Measurements from ENCODE around the gene NRARP.
A peak's percentile ranks its signal among the peaks of the same experiment; 100 is the strongest.

Gene NRARP

GRCh38 chr9:137269231-137269772, 32.8 kb downstream of the NRARP start:
- H3K4me1 ChIP-seq (ENCODE audit: control insufficient read depth in 1 of 2, insufficient read depth in 2 of 2, low read length in 2 of 2) = peaks cover 24 to 28% of the 10 kb centered on the region in 2 donors
- peak overlapping the region; percentile 42 for H3K27ac ChIP-seq (ENCODE audit: low read depth, low read length)
- peak overlapping the region; percentile 33 to 59 for H3K4me3 ChIP-seq (ENCODE audit: low read depth in 1 of 2, low read length in 2 of 2)
- peaks cover 12 to 50% of the 10 kb centered on the region in 2 donors for H3K36me3 ChIP-seq (ENCODE audit: control insufficient read depth in 1 of 2, insufficient read depth in 2 of 2, low read length in 2 of 2)
- peak overlapping the region; percentile 12 to 13 for H3K9ac ChIP-seq (ENCODE audit: low read depth in 1 of 2, low read length in 2 of 2)
- H3K9me3 ChIP-seq (ENCODE audit: control insufficient read depth in 1 of 2, low read length in 2 of 2) = no peaks in the 10 kb centered on the region
- no peaks in the 10 kb centered on the region for H3K27me3 ChIP-seq (ENCODE audit: control insufficient read depth in 1 of 2, insufficient read depth in 2 of 2, low read length in 2 of 2)

GRCh38 chr9:137268538-137269201, 33.4 kb downstream of the NRARP start:
- peak overlapping the region; percentile 33 to 59 for H3K4me3 ChIP-seq (ENCODE audit: low read depth in 1 of 2, low read length in 2 of 2)
- peak overlapping the region; percentile 12 to 13 for H3K9ac ChIP-seq (ENCODE audit: low read depth in 1 of 2, low read length in 2 of 2)
- H3K4me1 ChIP-seq (ENCODE audit: control insufficient read depth in 1 of 2, insufficient read depth in 2 of 2, low read length in 2 of 2) = peaks cover 18 to 22% of the 10 kb centered on the region in 2 donors

GRCh38 chr9:137267933-137268355, 34.1 kb downstream of the NRARP start:
- H3K27me3 ChIP-seq (ENCODE audit: control insufficient read depth in 1 of 2, insufficient read depth in 2 of 2, low read length in 2 of 2) = no peaks in the 10 kb centered on the region
- H3K9ac ChIP-seq (ENCODE audit: low read depth in 1 of 2, low read length in 2 of 2) = no peak overlapping the region
- no peak overlapping the region for H3K27ac ChIP-seq (ENCODE audit: low read depth, low read length)
- H3K4me1 ChIP-seq (ENCODE audit: control insufficient read depth in 1 of 2, insufficient read depth in 2 of 2, low read length in 2 of 2) = peaks cover 18 to 21% of the 10 kb centered on the region in 2 donors
- no peaks in the 10 kb centered on the region for H3K9me3 ChIP-seq (ENCODE audit: control insufficient read depth in 1 of 2, low read length in 2 of 2)
- no peak overlapping the region for H3K4me3 ChIP-seq (ENCODE audit: low read depth in 1 of 2, low read length in 2 of 2)
- H3K36me3 ChIP-seq (ENCODE audit: control insufficient read depth in 1 of 2, insufficient read depth in 2 of 2, low read length in 2 of 2) = peaks cover 12 to 55% of the 10 kb centered on the region in 2 donors

More at GRCh38 chr9:137268538-137269201, 33.4 kb downstream of the NRARP start:
- Histone ChIP-seq H3K36me3 (ENCODE audit: control insufficient read depth in 1 of 2, insufficient read depth in 2 of 2, low read length in 2 of 2) (peaks cover 12 to 57% of the 10 kb centered on the region in 2 donors), H3K9me3 (ENCODE audit: control insufficient read depth in 1 of 2, low read length in 2 of 2) (no peaks in the 10 kb centered on the region), H3K27ac (ENCODE audit: low read depth, low read length) (peak overlapping the region; percentile 42), H3K27me3 (ENCODE audit: control insufficient read depth in 1 of 2, insufficient read depth in 2 of 2, low read length in 2 of 2) (no peaks in the 10 kb centered on the region)

GRCh38 chr9:137266585-137267453, 35.3 kb downstream of the NRARP start:
- peaks cover 12 to 46% of the 10 kb centered on the region in 2 donors for H3K36me3 ChIP-seq (ENCODE audit: control insufficient read depth in 1 of 2, insufficient read depth in 2 of 2, low read length in 2 of 2)
- H3K27ac ChIP-seq (ENCODE audit: low read depth, low read length) = no peak overlapping the region
- no peak overlapping the region for H3K9ac ChIP-seq (ENCODE audit: low read depth in 1 of 2, low read length in 2 of 2)

GRCh38 chr9:137266162-137266527, 35.9 kb downstream of the NRARP start:
- H3K27ac ChIP-seq (ENCODE audit: low read depth, low read length) = no peak overlapping the region
- H3K4me3 ChIP-seq (ENCODE audit: low read depth in 1 of 2, low read length in 2 of 2) = no peak overlapping the region
- peaks cover 12 to 45% of the 10 kb centered on the region in 2 donors for H3K36me3 ChIP-seq (ENCODE audit: control insufficient read depth in 1 of 2, insufficient read depth in 2 of 2, low read length in 2 of 2)
- no peaks in the 10 kb centered on the region for H3K9me3 ChIP-seq (ENCODE audit: control insufficient read depth in 1 of 2, low read length in 2 of 2)
- H3K4me1 ChIP-seq (ENCODE audit: control insufficient read depth in 1 of 2, insufficient read depth in 2 of 2, low read length in 2 of 2) = peaks cover 18 to 21% of the 10 kb centered on the region in 2 donors
- no peak overlapping the region for H3K9ac ChIP-seq (ENCODE audit: low read depth in 1 of 2, low read length in 2 of 2)
- no peaks in the 10 kb centered on the region for H3K27me3 ChIP-seq (ENCODE audit: control insufficient read depth in 1 of 2, insufficient read depth in 2 of 2, low read length in 2 of 2)

More at GRCh38 chr9:137266585-137267453, 35.3 kb downstream of the NRARP start:
- H3K4me3 ChIP-seq (ENCODE audit: low read depth in 1 of 2, low read length in 2 of 2) = no peak overlapping the region
- no peaks in the 10 kb centered on the region for H3K27me3 ChIP-seq (ENCODE audit: control insufficient read depth in 1 of 2, insufficient read depth in 2 of 2, low read length in 2 of 2)
- H3K9me3 ChIP-seq (ENCODE audit: control insufficient read depth in 1 of 2, low read length in 2 of 2) = no peaks in the 10 kb centered on the region
- H3K4me1 ChIP-seq (ENCODE audit: control insufficient read depth in 1 of 2, insufficient read depth in 2 of 2, low read length in 2 of 2) = peaks cover 18 to 21% of the 10 kb centered on the region in 2 donors

GRCh38 chr9:137265496-137266161, 36.4 kb downstream of the NRARP start:
- H3K27ac ChIP-seq (ENCODE audit: low read depth, low read length) = no peak overlapping the region
- no peak overlapping the region for H3K9ac ChIP-seq (ENCODE audit: low read depth in 1 of 2, low read length in 2 of 2)
- H3K27me3 ChIP-seq (ENCODE audit: control insufficient read depth in 1 of 2, insufficient read depth in 2 of 2, low read length in 2 of 2) = no peaks in the 10 kb centered on the region
- H3K4me3 ChIP-seq (ENCODE audit: low read depth in 1 of 2, low read length in 2 of 2) = no peak overlapping the region
- H3K36me3 ChIP-seq (ENCODE audit: control insufficient read depth in 1 of 2, insufficient read depth in 2 of 2, low read length in 2 of 2) = peaks cover 12 to 40% of the 10 kb centered on the region in 2 donors
- H3K4me1 ChIP-seq (ENCODE audit: control insufficient read depth in 1 of 2, insufficient read depth in 2 of 2, low read length in 2 of 2) = peaks cover 18 to 21% of the 10 kb centered on the region in 2 donors
- no peaks in the 10 kb centered on the region for H3K9me3 ChIP-seq (ENCODE audit: control insufficient read depth in 1 of 2, low read length in 2 of 2)

GRCh38 chr9:137264067-137264466, 38.0 kb downstream of the NRARP start:
- H3K9me3 ChIP-seq (ENCODE audit: control insufficient read depth in 1 of 2, low read length in 2 of 2) = no peaks in the 10 kb centered on the region
- no peak overlapping the region for H3K4me3 ChIP-seq (ENCODE audit: low read depth in 1 of 2, low read length in 2 of 2)
- no peaks in the 10 kb centered on the region for H3K27me3 ChIP-seq (ENCODE audit: control insufficient read depth in 1 of 2, insufficient read depth in 2 of 2, low read length in 2 of 2)
- H3K4me1 ChIP-seq (ENCODE audit: control insufficient read depth in 1 of 2, insufficient read depth in 2 of 2, low read length in 2 of 2) = peaks cover 10 to 12% of the 10 kb centered on the region in 2 donors
- peaks cover 12 to 42% of the 10 kb centered on the region in 2 donors for H3K36me3 ChIP-seq (ENCODE audit: control insufficient read depth in 1 of 2, insufficient read depth in 2 of 2, low read length in 2 of 2)
- no peak overlapping the region for H3K27ac ChIP-seq (ENCODE audit: low read depth, low read length)
- H3K9ac ChIP-seq (ENCODE audit: low read depth in 1 of 2, low read length in 2 of 2) = no peak overlapping the region

- H3K4me1 ChIP-seq (ENCODE audit: control insufficient read depth in 1 of 2, insufficient read depth in 2 of 2, low read length in 2 of 2) = peaks cover 4 to 6% of the 10 kb centered on the region in 2 donors
- no peak overlapping the region for H3K9ac ChIP-seq (ENCODE audit: low read depth in 1 of 2, low read length in 2 of 2)
- no peak overlapping the region for H3K27ac ChIP-seq (ENCODE audit: low read depth, low read length)
- H3K9me3 ChIP-seq (ENCODE audit: control insufficient read depth in 1 of 2, low read length in 2 of 2) = no peaks in the 10 kb centered on the region
- H3K36me3 ChIP-seq (ENCODE audit: control insufficient read depth in 1 of 2, insufficient read depth in 2 of 2, low read length in 2 of 2) = peaks cover 14 to 41% of the 10 kb centered on the region in 2 donors
- H3K27me3 ChIP-seq (ENCODE audit: control insufficient read depth in 1 of 2, insufficient read depth in 2 of 2, low read length in 2 of 2) = no peaks in the 10 kb centered on the region
- no peak overlapping the region for H3K4me3 ChIP-seq (ENCODE audit: low read depth in 1 of 2, low read length in 2 of 2)
Observed at GRCh38 chr9:137263506-137263905, 38.6 kb downstream of the NRARP start.

GRCh38 chr9:137262909-137263285, 39.2 kb downstream of the NRARP start:
- peaks cover 14 to 46% of the 10 kb centered on the region in 2 donors for H3K36me3 ChIP-seq (ENCODE audit: control insufficient read depth in 1 of 2, insufficient read depth in 2 of 2, low read length in 2 of 2)
- peaks cover 2 to 3% of the 10 kb centered on the region in 2 donors for H3K4me1 ChIP-seq (ENCODE audit: control insufficient read depth in 1 of 2, insufficient read depth in 2 of 2, low read length in 2 of 2)
- no peak overlapping the region for H3K27ac ChIP-seq (ENCODE audit: low read depth, low read length)

More at GRCh38 chr9:137262909-137263285, 39.2 kb downstream of the NRARP start:
- Histone ChIP-seq H3K9me3 (ENCODE audit: control insufficient read depth in 1 of 2, low read length in 2 of 2) (no peaks in the 10 kb centered on the region), H3K9ac (ENCODE audit: low read depth in 1 of 2, low read length in 2 of 2) (no peak overlapping the region), H3K27me3 (ENCODE audit: control insufficient read depth in 1 of 2, insufficient read depth in 2 of 2, low read length in 2 of 2) (no peaks in the 10 kb centered on the region), H3K4me3 (ENCODE audit: low read depth in 1 of 2, low read length in 2 of 2) (no peak overlapping the region)
